ENCODE results near the gene GPC5.
"Not testable (repeated sequence)": the region's sequence is repeated elsewhere in the genome, so short reads cannot be mapped to it uniquely, and the experiment has no call there.

The GPC5 gene

DNA sequence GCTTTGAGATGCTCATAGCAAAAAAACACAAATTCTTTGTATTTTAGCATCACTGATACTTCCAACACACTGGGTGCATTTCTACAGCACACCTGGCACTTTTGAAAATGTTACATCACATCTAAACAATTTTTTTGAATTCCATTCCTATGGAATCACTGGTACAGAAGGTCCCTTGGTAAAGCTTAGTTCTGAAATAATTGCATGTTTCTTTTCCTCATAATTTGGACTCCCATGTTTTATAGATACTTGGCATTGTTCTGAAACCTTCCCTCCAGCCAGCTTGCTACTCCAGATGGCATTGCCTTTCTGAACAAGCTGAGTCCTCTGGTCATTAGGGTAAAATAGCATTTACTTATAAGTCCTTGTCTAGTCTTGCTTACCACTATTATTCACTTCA, 1346.8 kb downstream of the GPC5 start:
- DNase-seq (ENCODE audit: low spot score) = no peak

DNA sequence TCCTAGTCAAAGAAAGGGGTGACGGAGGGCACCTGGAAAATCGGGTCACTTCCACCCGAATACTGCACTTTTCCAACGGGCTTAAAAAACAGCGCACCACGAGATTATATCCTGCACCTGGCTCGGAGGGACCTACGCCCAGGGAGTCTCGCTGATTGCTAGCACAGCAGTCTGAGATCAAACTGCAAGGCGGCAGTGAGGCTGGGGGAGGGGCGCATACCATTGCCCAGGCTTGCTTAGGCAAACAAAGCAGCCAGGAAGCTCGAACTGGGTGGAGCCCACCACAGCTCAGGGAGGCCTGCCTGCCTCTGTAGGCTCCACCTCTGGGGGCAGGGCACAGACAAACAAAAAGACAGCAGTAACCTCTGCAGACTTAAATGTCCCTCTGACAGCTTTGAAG, 1354.3 kb downstream of the GPC5 start:
- not testable (repeated sequence) for DNase-seq (ENCODE audit: low spot score)

- no peak for DNase-seq (ENCODE audit: low spot score)
These were observed 1363.3 kb downstream of the GPC5 start for GRCh38 chr13:92761710-92762109.

GRCh38 chr13:92767468-92767867, 1369.0 kb downstream of the GPC5 start:
- DNase-seq (ENCODE audit: low spot score) = no peak

GRCh38 chr13:92768602-92769001, 1370.2 kb downstream of the GPC5 start:
- no peak for DNase-seq (ENCODE audit: low spot score)

DNA sequence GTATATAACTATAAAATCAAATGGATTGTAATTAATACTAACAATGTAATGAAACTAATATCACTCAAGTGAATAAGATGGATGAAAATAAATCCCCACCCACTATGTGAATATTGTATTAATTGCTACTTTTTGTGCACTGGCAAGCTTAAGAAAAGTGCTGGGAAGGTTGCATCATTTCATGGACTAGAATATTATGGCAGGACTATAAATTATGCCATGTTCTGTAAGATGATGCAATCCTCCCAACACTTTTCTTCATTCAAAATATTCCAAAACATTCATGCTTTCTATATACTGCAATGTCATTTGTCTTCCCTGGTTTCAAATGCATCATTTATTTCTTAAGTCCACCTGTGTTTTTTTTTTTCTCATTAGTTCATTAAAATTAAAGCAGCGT, 1370.6 kb downstream of the GPC5 start:
- DNase-seq (ENCODE audit: low spot score) = no peak

DNA sequence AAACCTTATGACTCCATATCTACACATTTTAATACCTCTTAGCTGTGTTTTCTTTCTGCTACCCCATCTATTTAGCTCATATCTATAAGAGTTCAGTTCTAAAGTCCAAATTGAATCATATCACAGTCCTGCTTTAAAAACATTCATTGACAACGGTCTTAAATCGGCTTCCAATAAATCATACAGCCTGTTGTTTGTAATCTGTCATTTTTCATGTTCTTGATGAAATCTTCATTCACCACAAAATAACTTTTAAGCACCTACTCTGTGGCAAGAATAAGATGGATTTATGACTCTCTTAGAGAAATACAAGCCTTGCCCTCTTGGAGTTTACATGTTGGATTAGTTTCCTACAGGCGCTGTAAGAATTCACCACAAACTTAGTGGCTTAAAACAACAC, 1377.2 kb downstream of the GPC5 start:
- no peak for DNase-seq (ENCODE audit: low spot score)

DNA sequence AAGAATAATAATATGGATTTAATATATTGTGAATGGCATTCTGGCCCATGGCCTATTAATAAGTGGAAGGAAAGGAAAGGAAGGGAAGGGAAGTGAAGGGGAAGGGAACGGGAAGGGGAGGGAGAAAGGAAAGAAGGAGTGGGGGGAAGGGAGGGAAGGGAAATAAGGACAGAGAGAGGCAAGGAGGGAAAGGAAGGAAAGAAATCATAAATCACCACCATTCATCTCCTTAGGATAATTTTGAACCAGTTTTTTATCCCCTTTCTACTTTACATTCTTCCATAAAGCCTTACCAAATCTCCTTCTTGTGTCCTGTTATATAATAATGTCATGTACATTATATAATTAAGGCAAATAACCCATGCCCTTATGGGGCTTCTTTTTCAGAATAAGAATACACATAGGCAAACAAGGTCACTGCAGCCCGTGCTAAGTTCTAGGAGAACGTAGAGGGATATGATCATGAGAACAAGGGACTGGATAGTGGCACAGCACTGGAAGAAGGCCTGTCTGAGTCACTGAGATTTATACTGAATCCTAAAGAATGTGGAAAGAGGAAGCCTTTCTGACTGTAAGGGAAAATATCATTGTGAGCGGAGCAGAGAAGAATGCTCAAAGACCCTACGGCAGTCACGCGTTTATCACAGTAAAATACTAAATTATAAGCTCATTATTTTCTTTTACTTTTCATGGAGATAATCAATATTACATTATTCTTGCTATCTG, 1383.7 kb downstream of the GPC5 start:
- DNase-seq (ENCODE audit: low spot score) = no peak

DNA sequence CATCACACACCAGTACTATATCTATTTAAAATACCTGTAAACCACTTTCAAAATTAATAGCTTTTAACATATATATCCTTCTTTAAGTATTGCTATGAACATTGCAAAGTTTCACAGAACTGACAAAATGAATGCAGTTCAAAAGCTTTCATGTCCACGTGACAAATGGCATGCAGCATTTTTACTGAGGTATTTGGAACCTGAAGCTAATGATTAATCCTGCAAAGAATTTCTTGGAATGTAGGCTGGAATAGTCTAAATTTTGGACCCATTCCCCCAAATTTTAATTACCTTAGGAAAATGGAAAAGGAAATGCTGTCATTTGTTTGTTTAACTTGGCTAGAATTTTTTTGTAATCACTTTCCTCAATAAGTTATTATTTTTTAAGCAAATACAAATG, 1404.4 kb downstream of the GPC5 start:
- no peak for DNase-seq (ENCODE audit: low spot score)

GRCh38 chr13:92804346-92804745, 1405.9 kb downstream of the GPC5 start:
- no peak for DNase-seq (ENCODE audit: low spot score)

- DNase-seq (ENCODE audit: low spot score) = no peak
These were observed 1406.5 kb downstream of the GPC5 start for GRCh38 chr13:92804926-92805325.

DNA sequence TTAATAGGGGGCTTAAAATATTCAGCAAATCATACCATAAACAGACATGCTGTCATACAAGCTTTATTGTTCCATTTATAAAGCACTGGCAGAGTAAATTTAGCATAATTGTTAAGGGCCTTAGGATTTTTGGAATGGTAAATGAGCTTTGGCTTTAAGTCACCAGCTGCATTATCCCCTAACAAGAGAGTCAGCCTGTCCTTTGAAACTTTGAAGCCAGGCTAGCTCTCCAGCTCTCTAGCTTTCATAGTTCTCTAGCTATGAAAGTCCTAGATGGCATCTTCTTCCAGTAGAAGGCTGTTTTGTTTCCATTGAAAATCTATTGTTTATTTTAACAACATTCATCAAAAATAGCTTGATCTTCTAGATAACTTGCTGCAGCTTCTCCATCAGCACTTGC, 1407.3 kb downstream of the GPC5 start:
- DNase-seq (ENCODE audit: low spot score) = no peak

- no peak for DNase-seq (ENCODE audit: low spot score)
These were observed 1407.8 kb downstream of the GPC5 start for GRCh38 chr13:92806215-92806614.

- no peak for DNase-seq (ENCODE audit: low spot score)
These were observed 1408.9 kb downstream of the GPC5 start for GRCh38 chr13:92807353-92807752.

DNA sequence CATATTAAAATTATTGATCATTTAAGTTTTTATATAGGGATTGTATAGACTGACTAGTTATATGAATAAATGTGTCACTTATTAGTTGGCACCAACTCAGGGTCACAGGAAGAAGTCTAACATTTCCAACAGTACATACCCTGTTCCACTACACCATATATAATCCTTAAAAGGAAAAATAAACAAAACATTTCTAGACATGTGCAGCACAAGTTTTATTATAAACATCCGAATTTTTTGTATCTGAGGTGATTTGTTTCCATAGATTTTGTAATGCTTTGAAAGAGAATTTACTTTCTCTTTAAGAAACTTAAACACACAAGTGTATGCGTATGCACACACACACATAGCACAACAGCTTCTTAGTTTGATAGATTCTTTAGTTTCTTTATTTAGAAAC, 1409.5 kb downstream of the GPC5 start:
- no peak for DNase-seq (ENCODE audit: low spot score)

DNA sequence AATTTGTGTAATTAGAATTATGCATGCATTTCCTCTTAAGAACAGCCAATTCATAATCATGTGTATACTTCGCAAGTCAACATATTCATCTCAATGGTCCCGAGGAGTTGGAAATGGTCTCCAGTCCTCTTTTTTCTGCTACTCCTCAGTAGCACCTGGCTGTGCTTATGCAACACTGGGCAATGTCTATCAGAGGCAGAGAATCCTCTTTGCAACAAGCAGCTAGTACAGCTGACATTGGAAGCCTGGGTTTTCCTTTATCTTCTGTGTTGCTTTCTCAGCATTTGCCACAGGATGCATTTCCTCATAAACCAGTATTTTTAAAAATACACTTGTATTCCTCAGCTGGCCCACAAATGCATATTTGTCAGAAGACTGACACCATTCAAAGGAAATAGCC, 1422.9 kb downstream of the GPC5 start:
- no peak for DNase-seq (ENCODE audit: low spot score)

DNA sequence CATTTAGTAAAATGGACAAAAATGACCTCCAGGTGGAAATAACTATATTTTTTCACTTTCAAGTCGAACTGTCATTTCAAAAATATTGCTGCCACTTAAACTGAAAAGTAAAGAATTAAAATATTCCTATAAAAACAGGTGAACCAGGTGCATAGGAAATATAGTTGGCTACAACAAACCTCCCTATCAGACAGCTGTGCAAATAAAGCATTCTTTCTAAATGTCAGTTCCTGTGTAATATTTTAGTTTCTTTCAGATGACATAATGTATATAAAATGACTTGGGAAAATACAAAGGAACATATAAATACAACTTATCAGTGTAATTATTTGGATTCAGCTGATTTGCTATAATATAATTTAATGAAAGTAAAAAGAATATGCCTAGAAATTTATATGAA, 1424.6 kb downstream of the GPC5 start:
- no peak for DNase-seq (ENCODE audit: low spot score)

DNA sequence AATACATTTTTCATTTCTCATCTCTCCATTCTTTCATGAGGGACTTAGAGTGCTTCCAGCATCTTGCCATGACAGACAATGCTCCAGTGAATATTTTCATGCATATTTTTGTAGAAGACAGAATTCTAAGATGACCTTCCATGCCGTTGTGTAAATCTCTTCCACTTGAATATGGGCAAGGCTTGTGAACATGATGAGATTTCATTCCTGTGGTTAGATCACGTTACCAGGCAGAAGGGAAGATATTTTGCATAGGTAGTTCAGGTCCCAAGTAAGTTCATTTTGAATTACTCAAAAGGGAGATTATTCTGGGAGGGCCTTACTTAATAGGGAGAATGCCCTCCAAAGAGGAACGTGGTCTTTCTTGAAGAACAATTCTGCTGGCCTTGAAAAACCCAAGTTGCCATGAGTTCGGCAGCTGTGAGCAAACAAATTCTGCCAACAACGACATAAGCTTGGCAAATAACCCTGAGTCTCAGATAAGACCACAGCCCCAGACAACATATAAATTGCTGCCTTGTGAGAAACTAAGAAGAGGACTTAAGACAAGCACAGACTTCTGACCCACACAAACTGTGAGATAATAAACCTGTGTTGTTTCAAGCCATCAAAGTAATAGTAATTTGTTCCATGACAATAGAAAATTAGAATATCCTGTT, 1427.6 kb downstream of the GPC5 start:
- DNase-seq (ENCODE audit: low spot score) = no peak

- no peak for DNase-seq (ENCODE audit: low spot score)
These were observed 1429.1 kb downstream of the GPC5 start for GRCh38 chr13:92827503-92827902.

DNA sequence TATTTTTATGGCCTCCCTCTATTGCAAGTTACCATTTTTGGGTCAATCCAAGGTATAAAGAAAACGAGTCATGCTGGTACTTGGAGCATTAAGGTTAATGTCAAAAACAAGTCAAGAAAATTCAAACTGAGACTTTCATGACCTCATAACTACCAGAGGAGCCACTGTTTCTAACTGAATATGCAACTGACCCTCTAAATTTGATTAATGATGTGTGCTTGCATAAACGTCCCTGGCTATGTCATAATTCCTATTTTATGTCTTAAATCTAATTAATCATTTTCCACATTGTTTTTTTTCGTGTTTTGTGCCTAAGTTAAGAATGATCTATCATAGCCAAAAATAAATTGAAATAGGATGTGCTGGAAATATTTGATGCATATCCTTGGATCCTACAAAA, 1431.5 kb downstream of the GPC5 start:
- no peak for DNase-seq (ENCODE audit: low spot score)

DNA sequence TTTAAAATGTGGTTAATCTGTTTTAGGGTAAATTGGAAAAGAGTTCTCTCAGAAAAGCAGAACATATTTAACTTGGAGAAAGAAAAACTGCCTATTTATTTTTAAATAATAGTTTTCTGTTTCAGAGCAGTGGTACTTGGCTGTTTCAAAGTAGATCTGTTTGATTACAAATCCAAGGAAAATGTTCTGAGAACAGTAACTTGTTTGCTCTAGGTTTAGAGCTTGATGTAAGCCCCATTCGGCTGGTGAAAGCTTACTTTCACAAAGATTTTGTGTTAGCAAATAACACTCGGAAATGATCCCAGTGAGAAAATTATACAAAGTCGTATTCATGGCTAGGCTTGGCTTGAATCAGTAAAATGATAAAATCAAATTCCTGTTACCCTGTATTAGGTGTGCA, 1432.4 kb downstream of the GPC5 start:
- no peak for DNase-seq (ENCODE audit: low spot score)

GRCh38 chr13:92833071-92833470, 1434.7 kb downstream of the GPC5 start:
- no peak for DNase-seq (ENCODE audit: low spot score)

DNA sequence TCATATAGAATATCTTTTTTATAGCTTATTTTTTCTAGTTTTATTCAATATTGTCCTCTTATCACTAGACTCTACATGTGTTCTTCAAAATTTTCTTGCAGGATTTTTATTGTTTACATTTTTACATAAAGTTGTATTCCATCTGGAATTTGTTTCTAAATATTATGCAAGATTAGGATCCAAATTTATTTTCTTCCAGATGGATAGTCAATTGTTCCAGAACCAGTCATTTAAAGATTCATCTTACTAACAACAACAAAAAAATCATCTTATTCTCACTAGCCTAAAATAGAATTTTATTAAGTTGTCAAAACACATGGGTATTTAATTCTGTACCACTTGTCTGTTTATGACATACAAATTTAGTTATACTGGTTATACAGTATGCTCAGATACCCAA, 1437.8 kb downstream of the GPC5 start:
- no peak for DNase-seq (ENCODE audit: low spot score)

DNA sequence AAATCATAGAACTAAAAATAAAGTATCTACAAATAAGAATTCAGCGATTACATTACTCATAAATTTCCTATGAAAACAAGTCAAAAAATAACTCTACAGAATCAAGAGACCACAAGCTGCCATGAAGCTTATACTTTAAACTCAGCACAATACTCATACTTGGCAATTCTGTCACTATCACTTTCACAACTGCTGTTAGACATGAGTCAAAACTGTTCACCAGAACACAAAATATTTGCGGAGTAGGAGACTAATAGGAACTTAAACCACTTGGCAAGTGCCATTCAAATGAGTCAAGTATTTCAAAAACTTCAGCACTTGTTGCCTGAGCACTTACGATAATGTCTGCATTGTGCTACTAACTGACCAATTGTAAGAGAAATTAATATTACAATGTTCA, 1440.4 kb downstream of the GPC5 start:
- no peak for DNase-seq (ENCODE audit: low spot score)

Data from germinal center (tissue), 1 donor.